H1 (cell line): ENCODE data around the gene TET2. TPM values are rescaled to one million over a fixed set of nuclear protein-coding genes. Genes with fewer than 3 reads are reported as not detected.

ENCODE experiments used
- CTCF ChIA-PET: fragments of 300-600 bp; sonication (Branson Sonifier 250); formaldehyde crosslinking; loops from one replicate; lab custom pipeline; 2021; ENCODE audit not compliant: partially characterized antibody; lab: Charles Lee
- POLR2A ChIA-PET: fragments of 300-600 bp; sonication (Branson Sonifier 250); formaldehyde crosslinking; loops from one replicate; lab custom pipeline; 2021; ENCODE audit warnings: inconsistent platforms; ENCODE audit not compliant: partially characterized antibody; lab: Charles Lee
- DNase-seq, 2 experiments: peaks; one replicate each; pipeline versions ENCODE4 v3.0.0 to v3.0.0-alpha.2; 2010 to 2022; ENCODE audit warnings: low spot score in 2 of 2, low read depth in 1 of 2, mixed read lengths in 1 of 2
- FAIRE-seq: peaks from 2 replicates; lab custom pipeline; 2011; peaks lifted over from hg19 to GRCh38; lab: Jason Lieb, UNC
- H2AFZ ChIP-seq: 2 replicates; pipeline ENCODE4 v1.8.1; 2012; ENCODE audit warnings: low read length, inconsistent platforms
- H2AK5ac ChIP-seq: 2 replicates; pipeline ENCODE4 v1.6.1; 2013; ENCODE audit warnings: low read depth, low read length
- H2BK120ac ChIP-seq: replicated peaks from 2 replicates; pipeline ENCODE3; 2013; ENCODE audit warnings: low read depth, low read length, inconsistent platforms
- H2BK12ac ChIP-seq: 2 replicates; pipeline ENCODE4 v1.6.1; 2013; ENCODE audit warnings: low read depth, low read length
- H2BK15ac ChIP-seq: 2 replicates; pipeline ENCODE4 v1.6.1; 2013; ENCODE audit warnings: low read length
- H2BK20ac ChIP-seq: 2 replicates; pipeline ENCODE4 v1.6.1; 2013; ENCODE audit warnings: low read length
- H2BK5ac ChIP-seq: 2 replicates; pipeline ENCODE4 v1.6.1; 2013; ENCODE audit warnings: low read depth, low read length
- H3K14ac ChIP-seq: 2 replicates; pipeline ENCODE4 v1.6.1; 2013; ENCODE audit warnings: inconsistent platforms; ENCODE audit not compliant: insufficient read length
- H3K18ac ChIP-seq: 2 replicates; pipeline ENCODE4 v1.6.1; 2013; ENCODE audit warnings: low read length; ENCODE audit errors: extremely low read depth
- H3K23ac ChIP-seq: 2 replicates; pipeline ENCODE4 v1.6.1; 2013; ENCODE audit warnings: inconsistent platforms; ENCODE audit not compliant: insufficient read length
- H3K23me2 ChIP-seq: 2 replicates; pipeline ENCODE4 v1.6.1; 2013; ENCODE audit warnings: low read depth, low read length
- H3K27ac ChIP-seq: 2 replicates; pipeline ENCODE4 v1.6.1; 2011; ENCODE audit warnings: low read depth, low read length, inconsistent platforms
- H3K27me3 ChIP-seq, 4 experiments: replicated peaks in 1 of 4; 1 replicate in 1 of 4; 2 replicates in 3 of 4; pipeline versions ENCODE4 v1.6.1 to v1.8.1; 2011 to 2013; ENCODE audit warnings: low read length in 3 of 4, mild to moderate bottlenecking in 3 of 4, inconsistent platforms in 2 of 4, mixed read lengths in 2 of 4, moderate library complexity in 1 of 4; ENCODE audit not compliant: control insufficient read depth in 3 of 4, insufficient read depth in 3 of 4; ENCODE audit errors: extremely low read depth in 1 of 4
- H3K36me3 ChIP-seq, 4 experiments: 2 replicates each; pipeline versions ENCODE4 v1.6.1 to v1.8.1; 2011 to 2013; ENCODE audit warnings: mild to moderate bottlenecking in 4 of 4, low read length in 3 of 4, moderate library complexity in 2 of 4, control low read depth in 1 of 4, inconsistent platforms in 1 of 4; ENCODE audit not compliant: insufficient read depth in 4 of 4, control insufficient read depth in 2 of 4
- H3K4ac ChIP-seq: replicated peaks from 2 replicates; pipeline ENCODE3; 2013; ENCODE audit warnings: low read length, low read depth, mixed read lengths, inconsistent platforms; ENCODE audit not compliant: insufficient read length
- H3K4me1 ChIP-seq, 4 experiments: replicated peaks in 1 of 4; 1 replicate in 1 of 4; 2 replicates in 3 of 4; pipeline versions ENCODE4 v1.6.1 to v1.8.1; 2011 to 2013; ENCODE audit warnings: low read length in 3 of 4, inconsistent platforms in 2 of 4, mixed read lengths in 1 of 4; ENCODE audit not compliant: insufficient read depth in 4 of 4, control insufficient read depth in 3 of 4
- H3K4me2 ChIP-seq, 2 experiments: 2 replicates each; pipeline versions ENCODE4 v1.6.1 to v1.8.1; 2011 to 2013; ENCODE audit warnings: low read depth in 2 of 2, low read length in 2 of 2, control low read depth in 1 of 2, inconsistent platforms in 1 of 2, mild to moderate bottlenecking in 1 of 2; ENCODE audit not compliant: insufficient read depth in 1 of 2
- H3K4me3 ChIP-seq, 4 experiments: fragments of 200-600, 300-600 bp in 1 of 4; sonication (generic), shearing (Covaris generic), sonication (Bioruptor Twin) in 1 of 4; 2 replicates each; pipeline versions ENCODE4 v1.5.1 to v1.8.1; 2011 to 2016; ENCODE audit warnings: low read length in 4 of 4, low read depth in 3 of 4, control low read depth in 2 of 4, inconsistent platforms in 2 of 4, mild to moderate bottlenecking in 2 of 4, mixed read lengths in 1 of 4, moderate library complexity in 1 of 4; ENCODE audit not compliant: insufficient read depth in 2 of 4; ENCODE audit errors: extremely low read depth in 1 of 4
- H3K56ac ChIP-seq: replicated peaks from 2 replicates; pipeline ENCODE3; 2013; ENCODE audit warnings: low read depth, mild to moderate bottlenecking, mixed read lengths, low read length, inconsistent platforms; ENCODE audit not compliant: insufficient read length
- H3K79me1 ChIP-seq: 2 replicates; pipeline ENCODE4 v1.6.1; 2013; ENCODE audit warnings: low read depth, low read length, control low read depth
- H3K79me2 ChIP-seq, 2 experiments: 2 replicates each; pipeline versions ENCODE4 v1.6.1 to v1.8.1; 2012 to 2013; ENCODE audit warnings: low read length in 2 of 2, mild to moderate bottlenecking in 2 of 2, inconsistent platforms in 1 of 2; ENCODE audit not compliant: insufficient read depth in 2 of 2, control insufficient read depth in 1 of 2
- H3K9ac ChIP-seq, 4 experiments: replicated peaks in 1 of 4; 1 replicate in 1 of 4; 2 replicates in 3 of 4; pipeline versions ENCODE4 v1.6.1 to v1.8.1; 2011 to 2013; ENCODE audit warnings: low read depth in 3 of 4, low read length in 3 of 4, control low read depth in 2 of 4, mild to moderate bottlenecking in 2 of 4, moderate library complexity in 2 of 4, inconsistent platforms in 1 of 4; ENCODE audit errors: extremely low read depth in 1 of 4
- H3K9me3 ChIP-seq, 2 experiments: 2 replicates each; pipeline versions ENCODE4 v1.6.1 to v1.8.1; 2012 to 2013; ENCODE audit warnings: mild to moderate bottlenecking in 2 of 2, moderate library complexity in 2 of 2, control low read depth in 1 of 2, inconsistent platforms in 1 of 2, low read depth in 1 of 2, low read length in 1 of 2, mixed read lengths in 1 of 2; ENCODE audit not compliant: insufficient read depth in 2 of 2
- H4K20me1 ChIP-seq, 2 experiments: replicated peaks in 1 of 2; 2 replicates each; pipeline versions ENCODE3 to v1.8.1; 2011 to 2013; ENCODE audit warnings: inconsistent platforms in 2 of 2, low read length in 2 of 2, mild to moderate bottlenecking in 1 of 2; ENCODE audit not compliant: insufficient read depth in 2 of 2, control insufficient read depth in 1 of 2
- H4K5ac ChIP-seq: 2 replicates; pipeline ENCODE4 v1.6.1; 2013; ENCODE audit warnings: low read length, low read depth, mixed read lengths, inconsistent platforms; ENCODE audit not compliant: insufficient read length
- H4K8ac ChIP-seq: 2 replicates; pipeline ENCODE4 v1.8.0; 2013; ENCODE audit warnings: mild to moderate bottlenecking, moderate library complexity, low read length, inconsistent platforms; ENCODE audit not compliant: insufficient read depth; ENCODE audit errors: extremely low read depth
- H4K91ac ChIP-seq: replicated peaks from 2 replicates; pipeline ENCODE3; 2013; ENCODE audit warnings: low read length, mixed read lengths, inconsistent platforms; ENCODE audit not compliant: insufficient read length
- CBX5 ChIP-seq: fragments of 300-800, 300-1000 bp; sonication (generic); IDR thresholded peaks from 2 replicates; pipeline ENCODE4 v1.7.1; 2016; ENCODE audit warnings: antibody characterized with exemption, low read length, low read depth
- CHD2 ChIP-seq: IDR thresholded peaks from 2 replicates; pipeline ENCODE4 v1.6.1; 2012; ENCODE audit warnings: low read length, improper control_type of control experiment
- EZH2 ChIP-seq: fragments of 200-600 bp; sonication (generic); IDR thresholded peaks from 2 replicates; pipeline ENCODE4 v1.7.1; 2012; ENCODE audit warnings: low read depth, mild to moderate bottlenecking, moderate library complexity, low read length, inconsistent platforms; ENCODE audit not compliant: severe bottlenecking
- KDM1A ChIP-seq: fragments of 200-600, 300-600 bp; sonication (generic); IDR thresholded peaks from 2 replicates; pipeline ENCODE4 v1.7.1; 2016; ENCODE audit warnings: mild to moderate bottlenecking, low read length, borderline replicate concordance
- SIX5 ChIP-seq: IDR thresholded peaks from 2 replicates; pipeline ENCODE4 v1.6.1; 2011; ENCODE audit warnings: mild to moderate bottlenecking, low read depth, low read length
- WGBS, 2 experiments: shearing (Covaris generic) in 1 of 2; methylation state at CpG; one replicate each; pipeline versions ENCODE4 v1.1.6 to v1.1.7; 2013 to 2015; ENCODE audit warnings: low lambda C conversion rate in 2 of 2, mixed read lengths in 2 of 2, inconsistent platforms in 1 of 2, low coverage in 1 of 2, missing lambda C conversion rate in 1 of 2; ENCODE audit not compliant: insufficient replicate concordance in 2 of 2, insufficient coverage in 1 of 2, insufficient read length in 1 of 2; ENCODE audit errors: extremely low coverage in 1 of 2, missing lambda C conversion rate in 1 of 2; 5-methylcytosine and 5-hydroxymethylcytosine counted together
- polyA plus RNA-seq, 7 experiments: library from polyadenylated mRNA; depleted of rRNA in 3 of 7; stranded (reverse) in 5 of 7; unstranded in 2 of 7; fragments of >200 nt in 5 of 7; fragments of 200-250 nt in 2 of 7; gene quantifications; 1 replicate in 5 of 7; 2 replicates in 1 of 7; 4 replicates in 1 of 7; pipeline versions ENCODE4 v1.2.1 to v1.2.3, GENCODE V29; 2011 to 2013; ENCODE audit warnings: missing spikeins in 2 of 7, mixed read lengths in 2 of 7
- total RNA-seq: library from RNA; stranded (reverse); fragmentation: NEBNext Ultra II Directional; extraction: Animal tissue kit (Norgen Biotek cat#: 25700); gene quantifications from 2 replicates; pipeline ENCODE4 v1.2.1, GENCODE V29; 2021
- TF ChIP-seq, protein P1 (sequence below): IDR thresholded peaks from 2 replicates; pipeline ENCODE4 v1.6.1; 2011; ENCODE audit warnings: low read length, improper control_type of control experiment

TET2 gene
- total and polyA plus RNA-seq, 2 of the 8 experiments (the other 6 are each of a cell fraction or from before 2014, with no cell fraction given), result 1.0 to 2.6 TPM

DNA sequence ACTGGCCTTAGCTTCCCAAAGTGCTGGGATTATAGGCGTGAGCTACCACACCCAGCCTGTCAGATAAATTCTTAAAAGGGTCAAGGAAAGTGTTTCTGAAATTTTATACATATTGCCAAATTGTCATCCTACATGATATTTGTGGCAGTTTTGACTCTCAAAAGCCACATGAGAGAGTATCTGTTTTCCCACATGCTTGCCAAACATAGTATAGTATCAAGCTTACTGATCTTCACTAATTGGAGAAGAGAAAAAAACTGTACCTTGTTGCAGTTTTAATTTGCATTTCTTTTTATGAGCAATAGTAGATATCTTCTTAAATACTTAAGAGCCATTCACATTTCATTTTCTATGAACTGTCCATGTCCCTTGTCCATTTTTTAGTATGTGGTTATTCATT lies 83.6 kb downstream of the TET2 start:
- no peak overlapping the region for H3K56ac ChIP-seq
- no peak overlapping the region for H4K5ac ChIP-seq
- WGBS, 2 experiments, result 88% methylated on average over 1 of the region's 1 CpG; no CpG with 5 or more reads in 1 of the 2 experiments
- no peak overlapping the region for H3K14ac ChIP-seq
- no peaks in the 10 kb centered on the region for H4K20me1 ChIP-seq
- no peak overlapping the region for H4K8ac ChIP-seq
- no peak overlapping the region for H3K4me2 ChIP-seq
- no peak overlapping the region for H3K27ac ChIP-seq
- H2AFZ ChIP-seq, result no peak overlapping the region
- FAIRE-seq, result no peak
- POLR2A ChIA-PET, result no interaction called here
- no peak overlapping the region for H2BK20ac ChIP-seq
- H3K9me3 ChIP-seq, result no peaks in the 10 kb centered on the region
- H3K18ac ChIP-seq, result no peak overlapping the region
- no peak overlapping the region for H2AK5ac ChIP-seq
- peaks cover 0 to 5% (median 3%) of the 10 kb centered on the region in 4 experiments; a peak in 3 of 7 replicates for H3K4me1 ChIP-seq
- no peaks in the 10 kb centered on the region for H3K23me2 ChIP-seq
- H3K79me1 ChIP-seq, result no peaks in the 10 kb centered on the region
- H2BK12ac ChIP-seq, result no peak overlapping the region
- no peak overlapping the region for H2BK15ac ChIP-seq
- H4K91ac ChIP-seq, result no peak overlapping the region
- CTCF ChIA-PET, result interaction anchor here (1.1 to 1.7 kb wide), 2 partner anchors 17 to 243 kb away, joined by 3 to 5 read pairs; no protein-coding TSS in a partner anchor
- H2BK5ac ChIP-seq, result no peak overlapping the region
- H3K9ac ChIP-seq, result no peak overlapping the region
- TF ChIP-seq CBX5, result no peak
- no peak for TF ChIP-seq SIX5
- TF ChIP-seq EZH2, result no peak
- no peak for TF ChIP-seq CHD2
- TF ChIP-seq KDM1A, result no peak
- TF ChIP-seq, protein P1, sequence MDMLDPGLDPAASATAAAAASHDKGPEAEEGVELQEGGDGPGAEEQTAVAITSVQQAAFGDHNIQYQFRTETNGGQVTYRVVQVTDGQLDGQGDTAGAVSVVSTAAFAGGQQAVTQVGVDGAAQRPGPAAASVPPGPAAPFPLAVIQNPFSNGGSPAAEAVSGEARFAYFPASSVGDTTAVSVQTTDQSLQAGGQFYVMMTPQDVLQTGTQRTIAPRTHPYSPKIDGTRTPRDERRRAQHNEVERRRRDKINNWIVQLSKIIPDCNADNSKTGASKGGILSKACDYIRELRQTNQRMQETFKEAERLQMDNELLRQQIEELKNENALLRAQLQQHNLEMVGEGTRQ, result no peak
- TF ChIP-seq, all 59 proteins: peak for 0
- DNase-seq, result no peak
- no peak overlapping the region for H2BK120ac ChIP-seq
- no peaks in the 10 kb centered on the region for H3K79me2 ChIP-seq
- no peaks in the 10 kb centered on the region for H3K36me3 ChIP-seq
- no peak overlapping the region for H3K4ac ChIP-seq
- no peak overlapping the region for H3K23ac ChIP-seq
- no peaks in the 10 kb centered on the region for H3K27me3 ChIP-seq
- no peak overlapping the region for H3K4me3 ChIP-seq
